ENCODE measurements around the gene CHN2. TPM values are rescaled to one million over a fixed set of nuclear protein-coding genes. Genes with fewer than 3 reads are reported as not detected.

CHN2 gene
- total RNA-seq, 5 donors from 2014 or later (not counting 1 experiment from before 2014, with no cell fraction given), result 4.5 to 9.0 (median 6.6) TPM

DNA sequence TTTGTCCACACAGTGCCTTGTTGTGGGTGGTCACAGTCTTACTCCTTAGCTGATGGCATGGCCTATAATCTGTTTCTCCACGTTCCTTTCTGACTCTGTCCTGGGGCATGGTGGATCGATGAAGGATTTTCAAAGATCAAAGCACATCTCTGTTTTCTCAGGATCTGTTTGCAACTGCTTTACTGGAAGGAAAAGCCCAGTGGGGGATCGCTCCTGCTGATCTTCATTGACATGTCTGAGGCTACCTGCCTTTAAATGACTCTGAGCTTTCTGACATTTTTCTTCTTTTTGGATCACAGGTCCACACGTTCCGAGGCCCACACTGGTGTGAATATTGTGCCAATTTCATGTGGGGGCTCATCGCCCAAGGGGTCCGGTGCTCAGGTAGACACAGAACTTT lies 301.1 kb downstream of the CHN2 start:
- ChIA-PET CTCF (interaction anchor here in 1 of 2 donors (0.7 to 1.1 kb wide), 2 partner anchors 9 to 551 kb away, joined by 4 to 5 read pairs; no protein-coding TSS in a partner anchor), POLR2A (interaction anchor here in 1 of 2 donors (0.8 kb wide), 1 partner anchor 39 kb away, joined by 4 read pairs; no protein-coding TSS in a partner anchor)
- no peak for DNase-seq
- Mint-ChIP-seq H3K4me3 (no peak overlapping the region), H3K36me3 (peaks cover 3% of the 10 kb centered on the region), H3K27me3 (no peaks in the 10 kb centered on the region), H3K4me1 (no peaks in the 10 kb centered on the region), H3K9me3 (no peaks in the 10 kb centered on the region), H3K27ac (no peak overlapping the region)
- Histone ChIP-seq H3K9me3 (no peaks in the 10 kb centered on the region), H3K27ac (ENCODE audit: low read length) (no peak overlapping the region), H3K36me3 (ENCODE audit: control insufficient read depth in 2 of 2, extremely low read depth in 1 of 2, insufficient read depth in 1 of 2, low read length in 1 of 2) (no peaks in the 10 kb centered on the region), H3K4me1 (ENCODE audit: control insufficient read depth in 1 of 2, extremely low read depth in 1 of 2, insufficient read depth in 2 of 2, low read length in 2 of 2) (no peaks in the 10 kb centered on the region), H3K27me3 (replicated peaks in 1 of 2; ENCODE audit: control insufficient read depth in 2 of 2, extremely low read depth in 1 of 2, insufficient read depth in 2 of 2, low read length in 1 of 2) (no peaks in the 10 kb centered on the region), H3K4me3 (ENCODE audit: control insufficient read depth in 1 of 2, extremely low read depth in 1 of 2, low read length in 1 of 2) (no peak overlapping the region)
- no peak for ATAC-seq (replicated peaks in 1 of 4)
- 77% methylated on average over 3 of the region's 7 CpGs for WGBS (ENCODE audit: insufficient coverage)

GRCh38 chr7:29496355-29497020 lies 301.9 kb downstream of the CHN2 start:
- WGBS (ENCODE audit: insufficient coverage), result no CpG with 5 or more reads among the region's 1 CpG
- Mint-ChIP-seq H3K27ac (no peak overlapping the region), H3K4me1 (no peaks in the 10 kb centered on the region), H3K9me3 (no peaks in the 10 kb centered on the region), H3K4me3 (no peak overlapping the region), H3K27me3 (no peaks in the 10 kb centered on the region), H3K36me3 (peaks cover 3% of the 10 kb centered on the region)
- H3K27ac ChIP-seq (ENCODE audit: low read length), result no peak overlapping the region
- H3K4me1 ChIP-seq (ENCODE audit: control insufficient read depth in 1 of 2, extremely low read depth in 1 of 2, insufficient read depth in 2 of 2, low read length in 2 of 2), result no peaks in the 10 kb centered on the region
- no peaks in the 10 kb centered on the region for H3K9me3 ChIP-seq
- no peak for DNase-seq
- ChIA-PET POLR2A (interaction anchor here in 1 of 2 donors (0.8 kb wide), 1 partner anchor 38 kb away, joined by 4 read pairs; no protein-coding TSS in a partner anchor), CTCF (no interaction called here)
- H3K36me3 ChIP-seq (ENCODE audit: control insufficient read depth in 2 of 2, extremely low read depth in 1 of 2, insufficient read depth in 1 of 2, low read length in 1 of 2), result no peaks in the 10 kb centered on the region
- no peaks in the 10 kb centered on the region for H3K27me3 ChIP-seq (replicated peaks in 1 of 2; ENCODE audit: control insufficient read depth in 2 of 2, extremely low read depth in 1 of 2, insufficient read depth in 2 of 2, low read length in 1 of 2)
- no peak for ATAC-seq (replicated peaks in 1 of 4)
- H3K4me3 ChIP-seq (ENCODE audit: control insufficient read depth in 1 of 2, extremely low read depth in 1 of 2, low read length in 1 of 2), result no peak overlapping the region

- no peaks in the 10 kb centered on the region for H3K9me3 ChIP-seq
- H3K36me3 ChIP-seq (ENCODE audit: control insufficient read depth in 2 of 2, extremely low read depth in 1 of 2, insufficient read depth in 1 of 2, low read length in 1 of 2), result no peaks in the 10 kb centered on the region
- H3K27me3 ChIP-seq (replicated peaks in 1 of 2; ENCODE audit: control insufficient read depth in 2 of 2, extremely low read depth in 1 of 2, insufficient read depth in 2 of 2, low read length in 1 of 2), result no peaks in the 10 kb centered on the region
- DNase-seq (no peak), ATAC-seq (replicated peaks in 1 of 4) (no peak)
- CTCF ChIA-PET, result no interaction called here
- no peaks in the 10 kb centered on the region for H3K4me1 ChIP-seq (ENCODE audit: control insufficient read depth in 1 of 2, extremely low read depth in 1 of 2, insufficient read depth in 2 of 2, low read length in 2 of 2)
- no peak overlapping the region for H3K4me3 Mint-ChIP-seq
- no peak overlapping the region for H3K27ac Mint-ChIP-seq
- H3K9me3 Mint-ChIP-seq, result no peaks in the 10 kb centered on the region
- H3K4me1 Mint-ChIP-seq, result no peaks in the 10 kb centered on the region
- no peaks in the 10 kb centered on the region for H3K27me3 Mint-ChIP-seq
- no peak overlapping the region for H3K4me3 ChIP-seq (ENCODE audit: control insufficient read depth in 1 of 2, extremely low read depth in 1 of 2, low read length in 1 of 2)
- WGBS (ENCODE audit: insufficient coverage), result no CpG with 5 or more reads among the region's 3 CpGs
- H3K27ac ChIP-seq (ENCODE audit: low read length), result no peak overlapping the region
- peaks cover 6% of the 10 kb centered on the region for H3K36me3 Mint-ChIP-seq
- POLR2A ChIA-PET, result no interaction called here
These were observed 305.4 kb downstream of the CHN2 start for GRCh38 chr7:29499932-29500331.

GRCh38 chr7:29500719-29501118 lies 306.1 kb downstream of the CHN2 start:
- Histone ChIP-seq H3K36me3 (ENCODE audit: control insufficient read depth in 2 of 2, extremely low read depth in 1 of 2, insufficient read depth in 1 of 2, low read length in 1 of 2) (no peaks in the 10 kb centered on the region), H3K27me3 (replicated peaks in 1 of 2; ENCODE audit: control insufficient read depth in 2 of 2, extremely low read depth in 1 of 2, insufficient read depth in 2 of 2, low read length in 1 of 2) (no peaks in the 10 kb centered on the region), H3K4me1 (ENCODE audit: control insufficient read depth in 1 of 2, extremely low read depth in 1 of 2, insufficient read depth in 2 of 2, low read length in 2 of 2) (no peaks in the 10 kb centered on the region), H3K9me3 (no peaks in the 10 kb centered on the region), H3K4me3 (ENCODE audit: control insufficient read depth in 1 of 2, extremely low read depth in 1 of 2, low read length in 1 of 2) (no peak overlapping the region), H3K27ac (ENCODE audit: low read length) (no peak overlapping the region)
- Mint-ChIP-seq H3K27ac (no peak overlapping the region), H3K36me3 (peaks cover 6% of the 10 kb centered on the region), H3K9me3 (no peaks in the 10 kb centered on the region), H3K4me3 (no peak overlapping the region), H3K4me1 (no peaks in the 10 kb centered on the region), H3K27me3 (no peaks in the 10 kb centered on the region)
- POLR2A ChIA-PET, result no interaction called here
- no peak for ATAC-seq (replicated peaks in 1 of 4)
- DNase-seq, result no peak
- CTCF ChIA-PET, result no interaction called here
- no CpG with 5 or more reads among the region's 3 CpGs for WGBS (ENCODE audit: insufficient coverage)

DNA sequence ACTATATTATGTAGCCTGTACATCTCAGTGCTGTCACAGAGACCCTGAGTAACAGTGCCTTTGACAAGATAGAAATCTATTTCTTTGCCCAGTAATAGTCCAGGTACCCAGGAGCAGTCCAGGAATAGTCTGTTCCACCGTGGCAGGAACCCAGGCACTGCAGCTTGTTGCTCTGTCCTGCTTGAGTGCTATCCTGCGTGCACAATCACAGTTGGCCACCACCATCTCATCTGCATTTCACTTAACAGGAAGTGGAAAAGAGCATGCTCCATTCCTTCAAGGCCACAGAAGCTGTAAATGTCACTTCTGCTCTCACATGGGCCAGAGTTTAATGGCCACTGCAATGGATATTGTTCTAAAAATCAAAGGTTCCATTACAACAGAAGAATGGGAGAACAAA lies 307.6 kb downstream of the CHN2 start:
- WGBS (ENCODE audit: insufficient coverage), result 69% methylated on average over 2 of the region's 2 CpGs
- no peak overlapping the region for H3K27ac Mint-ChIP-seq
- H3K9me3 Mint-ChIP-seq, result no peaks in the 10 kb centered on the region
- H3K27me3 ChIP-seq (replicated peaks in 1 of 2; ENCODE audit: control insufficient read depth in 2 of 2, extremely low read depth in 1 of 2, insufficient read depth in 2 of 2, low read length in 1 of 2), result no peaks in the 10 kb centered on the region
- no peaks in the 10 kb centered on the region for H3K4me1 ChIP-seq (ENCODE audit: control insufficient read depth in 1 of 2, extremely low read depth in 1 of 2, insufficient read depth in 2 of 2, low read length in 2 of 2)
- CTCF ChIA-PET, result no interaction called here
- H3K36me3 ChIP-seq (ENCODE audit: control insufficient read depth in 2 of 2, extremely low read depth in 1 of 2, insufficient read depth in 1 of 2, low read length in 1 of 2), result peaks cover 0 to 3% of the 10 kb centered on the region in 2 donors
- H3K9me3 ChIP-seq, result no peaks in the 10 kb centered on the region
- ATAC-seq (replicated peaks in 1 of 4) (no peak), DNase-seq (no peak)
- no peak overlapping the region for H3K27ac ChIP-seq (ENCODE audit: low read length)
- POLR2A ChIA-PET, result no interaction called here
- H3K36me3 Mint-ChIP-seq, result peaks cover 4% of the 10 kb centered on the region
- H3K27me3 Mint-ChIP-seq, result no peaks in the 10 kb centered on the region
- H3K4me3 Mint-ChIP-seq, result no peak overlapping the region
- no peaks in the 10 kb centered on the region for H3K4me1 Mint-ChIP-seq
- no peak overlapping the region for H3K4me3 ChIP-seq (ENCODE audit: control insufficient read depth in 1 of 2, extremely low read depth in 1 of 2, low read length in 1 of 2)

GRCh38 chr7:29505931-29506330 lies 311.4 kb downstream of the CHN2 start:
- Histone ChIP-seq H3K4me3 (ENCODE audit: control insufficient read depth in 1 of 2, extremely low read depth in 1 of 2, low read length in 1 of 2) (no peak overlapping the region), H3K9me3 (no peaks in the 10 kb centered on the region), H3K27me3 (replicated peaks in 1 of 2; ENCODE audit: control insufficient read depth in 2 of 2, extremely low read depth in 1 of 2, insufficient read depth in 2 of 2, low read length in 1 of 2) (no peaks in the 10 kb centered on the region), H3K36me3 (ENCODE audit: control insufficient read depth in 2 of 2, extremely low read depth in 1 of 2, insufficient read depth in 1 of 2, low read length in 1 of 2) (peaks cover 0 to 5% of the 10 kb centered on the region in 2 donors), H3K27ac (ENCODE audit: low read length) (no peak overlapping the region), H3K4me1 (ENCODE audit: control insufficient read depth in 1 of 2, extremely low read depth in 1 of 2, insufficient read depth in 2 of 2, low read length in 2 of 2) (no peaks in the 10 kb centered on the region)
- Mint-ChIP-seq H3K4me1 (peaks cover 0 to 3% (median 2%) of the 10 kb centered on the region in 3 donors), H3K36me3 (peaks cover 12% of the 10 kb centered on the region), H3K27me3 (no peaks in the 10 kb centered on the region), H3K27ac (no peak overlapping the region), H3K4me3 (no peak overlapping the region), H3K9me3 (no peaks in the 10 kb centered on the region)
- WGBS (ENCODE audit: insufficient coverage), result 100% methylated on average over 1 of the region's 4 CpGs
- CTCF ChIA-PET, result no interaction called here
- DNase-seq (no peak), ATAC-seq (replicated peaks in 1 of 4) (no peak)
- POLR2A ChIA-PET, result no interaction called here

Measured in T-cell (primary cell).